Small intestine (tissue), 7 donors: ENCODE data around the gene WDR4. TPM values are rescaled to one million over a fixed set of nuclear protein-coding genes. Genes with fewer than 3 reads are reported as not detected.
"Not testable (repeated sequence)": the region's sequence is repeated elsewhere in the genome, so short reads cannot be mapped to it uniquely, and the experiment has no call there.

ENCODE experiments used
- DNase-seq, 2 donors: peaks; one replicate each; pipeline versions ENCODE4 v3.0.0 to v3.0.0-alpha.2; 2013
- FAIRE-seq: peaks from 2 replicates; lab custom pipeline; 2012; peaks lifted over from hg19 to GRCh38; lab: Jason Lieb, UNC
- H3K27ac ChIP-seq, 3 donors: one replicate each; pipeline ENCODE4 v1.5.1; 2013; ENCODE audit warnings: low read length in 2 of 3, mild to moderate bottlenecking in 2 of 3, control low read depth in 1 of 3, inconsistent platforms in 1 of 3, low read depth in 1 of 3, moderate library complexity in 1 of 3
- H3K27me3 ChIP-seq, 3 donors: one replicate each; pipeline ENCODE4 v1.6.1; 2013; ENCODE audit warnings: low read length in 3 of 3, inconsistent platforms in 1 of 3; ENCODE audit not compliant: control insufficient read depth in 3 of 3, insufficient read depth in 3 of 3
- H3K36me3 ChIP-seq, 3 donors: one replicate each; pipeline ENCODE4 v1.6.1; 2013; ENCODE audit warnings: low read length in 3 of 3, inconsistent platforms in 1 of 3, low read depth in 1 of 3, mild to moderate bottlenecking in 1 of 3, moderate library complexity in 1 of 3; ENCODE audit not compliant: control insufficient read depth in 3 of 3, insufficient read depth in 2 of 3
- H3K4me1 ChIP-seq, 3 donors: one replicate each; pipeline ENCODE4 v1.6.1; 2013; ENCODE audit warnings: low read length in 2 of 3, inconsistent platforms in 1 of 3, low read depth in 1 of 3, mild to moderate bottlenecking in 1 of 3, moderate library complexity in 1 of 3; ENCODE audit not compliant: control insufficient read depth in 3 of 3, insufficient read depth in 2 of 3
- H3K4me3 ChIP-seq, 3 donors: one replicate each; pipeline ENCODE4 v1.5.1; 2013; ENCODE audit warnings: low read length in 3 of 3, control low read depth in 1 of 3, inconsistent platforms in 1 of 3, low read depth in 1 of 3, mild to moderate bottlenecking in 1 of 3, moderate library complexity in 1 of 3
- H3K9me3 ChIP-seq, 2 donors: one replicate each; pipeline ENCODE4 v1.6.1; 2013; ENCODE audit warnings: low read depth in 1 of 2, low read length in 1 of 2; ENCODE audit not compliant: control insufficient read depth in 2 of 2, insufficient read depth in 1 of 2
- WGBS, 3 donors: extraction: QIAGEN DNeasy Blood & Tissue Kit; methylation state at CpG; one replicate each; pipeline ENCODE4 v1.1.7; 2013; 5-methylcytosine and 5-hydroxymethylcytosine counted together
- polyA plus RNA-seq, 4 donors: library from polyadenylated mRNA; stranded (reverse) in 3 of 4; unstranded in 1 of 4; fragments of 200-250 nt in 3 of 4; fragments of 120-200 nt in 1 of 4; gene quantifications; one replicate each; pipeline versions ENCODE4 v1.2.1 to v1.2.3, GENCODE V29; 2013
- donor health status: healthy with polysubstance abuse.
- donor health status: control.
- donor health status: control.
- donor health status: Bipolar disorder and iron deficiency.
- donor health status: healthy.

The WDR4 gene
- polyA plus RNA-seq, 4 donors: 3.5 to 20.7 (median 7.0) TPM

GRCh38 chr21:42918291-42918690 lies 39.0 kb upstream of the WDR4 start:
- Histone ChIP-seq H3K9me3 (no peaks in the 10 kb centered on the region), H3K27ac (no peak overlapping the region), H3K36me3 (peaks cover 0 to 10% (median 0%) of the 10 kb centered on the region in 3 donors), H3K27me3 (no peaks in the 10 kb centered on the region), H3K4me3 (no peak overlapping the region), H3K4me1 (no peaks in the 10 kb centered on the region)
- no peak for DNase-seq
- WGBS, 3 donors: 95 to 96% (median 95%) methylated on average over 6 of the region's 6 CpGs
- no peak for FAIRE-seq

GRCh38 chr21:42913476-42913875 lies 34.1 kb upstream of the WDR4 start:
- Histone ChIP-seq H3K9me3 (no peaks in the 10 kb centered on the region), H3K27me3 (no peaks in the 10 kb centered on the region), H3K27ac (no peak overlapping the region), H3K4me1 (no peaks in the 10 kb centered on the region), H3K36me3 (peaks cover 4 to 44% (median 5%) of the 10 kb centered on the region in 3 donors), H3K4me3 (no peak overlapping the region)
- 72 to 89% (median 84%) methylated on average over 7 of the region's 7 CpGs for WGBS, 3 donors
- DNase-seq (no peak), FAIRE-seq (no peak)

GRCh38 chr21:42911920-42912319 lies 32.6 kb upstream of the WDR4 start:
- H3K27ac ChIP-seq, FAIRE-seq, H3K9me3 ChIP-seq, DNase-seq, H3K27me3 ChIP-seq, H3K4me3 ChIP-seq, H3K4me1 ChIP-seq: not testable (repeated sequence)
- WGBS, 3 donors: 97 to 99% (median 97%) methylated on average over 6 of the region's 6 CpGs
- peaks cover 4 to 52% (median 5%) of the 10 kb centered on the region in 3 donors for H3K36me3 ChIP-seq

- not testable (repeated sequence) for FAIRE-seq, DNase-seq, H3K27ac ChIP-seq, H3K9me3 ChIP-seq, H3K4me1 ChIP-seq, H3K4me3 ChIP-seq, H3K27me3 ChIP-seq
- 95 to 96% (median 96%) methylated on average over 9 of the region's 9 CpGs for WGBS, 3 donors
- H3K36me3 ChIP-seq: peaks cover 14 to 79% (median 20%) of the 10 kb centered on the region in 3 donors
These were observed 29.1 kb upstream of the WDR4 start for GRCh38 chr21:42908484-42908883.

- Histone ChIP-seq H3K27ac (no peak overlapping the region), H3K4me1 (no peaks in the 10 kb centered on the region), H3K9me3 (peaks cover 0 to 9% of the 10 kb centered on the region in 2 donors), H3K4me3 (no peak overlapping the region), H3K27me3 (no peaks in the 10 kb centered on the region), H3K36me3 (peaks cover 20 to 76% (median 25%) of the 10 kb centered on the region in 3 donors)
- 96 to 98% (median 98%) methylated on average over 16 of the region's 16 CpGs for WGBS, 3 donors
- DNase-seq (no peak), FAIRE-seq (no peak)
These were observed 26.9 kb upstream of the WDR4 start for GRCh38 chr21:42906233-42906632.

GRCh38 chr21:42905195-42905594 lies 25.9 kb upstream of the WDR4 start:
- Histone ChIP-seq H3K4me1 (no peaks in the 10 kb centered on the region), H3K9me3 (peaks cover 0 to 9% of the 10 kb centered on the region in 2 donors), H3K36me3 (peaks cover 23 to 76% (median 25%) of the 10 kb centered on the region in 3 donors), H3K4me3 (no peak overlapping the region), H3K27me3 (no peaks in the 10 kb centered on the region), H3K27ac (no peak overlapping the region)
- DNase-seq: no peak
- no peak for FAIRE-seq
- WGBS, 3 donors: 97 to 98% (median 98%) methylated on average over 8 of the region's 8 CpGs

GRCh38 chr21:42903817-42904216 lies 24.5 kb upstream of the WDR4 start:
- FAIRE-seq (no peak), DNase-seq (no peak)
- H3K27ac ChIP-seq: no peak overlapping the region
- no peak overlapping the region for H3K4me3 ChIP-seq
- no peaks in the 10 kb centered on the region for H3K4me1 ChIP-seq
- H3K27me3 ChIP-seq: no peaks in the 10 kb centered on the region
- peaks cover 25 to 78% (median 25%) of the 10 kb centered on the region in 3 donors for H3K36me3 ChIP-seq
- WGBS, 3 donors: 94 to 98% (median 98%) methylated on average over 11 of the region's 11 CpGs
- H3K9me3 ChIP-seq: peaks cover 0 to 9% of the 10 kb centered on the region in 2 donors

GRCh38 chr21:42900446-42900845 lies 21.1 kb upstream of the WDR4 start:
- no peaks in the 10 kb centered on the region for H3K4me1 ChIP-seq
- no peak overlapping the region for H3K4me3 ChIP-seq
- DNase-seq (no peak), FAIRE-seq (no peak)
- H3K9me3 ChIP-seq: no peaks in the 10 kb centered on the region
- H3K27me3 ChIP-seq: no peaks in the 10 kb centered on the region
- H3K27ac ChIP-seq: no peak overlapping the region
- 89 to 96% (median 90%) methylated on average over 4 of the region's 4 CpGs for WGBS, 3 donors
- peaks cover 19 to 75% (median 27%) of the 10 kb centered on the region in 3 donors for H3K36me3 ChIP-seq
